Uterus (tissue), 2 donors: ENCODE measurements around the gene ZNF773.

Source experiments
- CTCF ChIP-seq, 4 experiments: fragments of 200-600 bp in 2 of 4; fragments of 450-650 bp in 2 of 4; sonication (generic) in 2 of 4; IDR thresholded peaks; one replicate each; pipeline ENCODE4 v1.5.1; 2016 to 2019; ENCODE audit warnings: antibody characterized with exemption in 4 of 4, mild to moderate bottlenecking in 2 of 4, moderate library complexity in 1 of 4
- POLR2A ChIP-seq, 2 donors: fragments of 450-650 bp; IDR thresholded peaks; one replicate each; pipeline ENCODE4 v1.6.1; 2016; ENCODE audit warnings: antibody characterized with exemption in 2 of 2, mild to moderate bottlenecking in 1 of 2, moderate library complexity in 1 of 2

- TF ChIP-seq CTCF (IDR thresholded peaks at IDR 0.05): no peak
- TF ChIP-seq POLR2A (IDR thresholded peaks at IDR 0.05): no peak
These were observed 11.7 kb downstream of the ZNF773 start for GRCh38 chr19:57511484-57511883.
